ENCODE data around the gene TPTE. TPM values are rescaled to one million over a fixed set of nuclear protein-coding genes. Genes with fewer than 3 reads are reported as not detected.

TPTE gene
- not detected in 2 replicates for total RNA-seq

GRCh38 chr21:10521091-10521598, at the start of gene TPTE:
Gene TPTE (plus strand): TSS chr21:10521583. CDS start chr21:10538724, 17,141 bp downstream.

Measured in smooth muscle cell of trachea (primary cell).